Neural progenitor cell (in vitro differentiated cells): ENCODE measurements around the gene ARPC3. TPM values are rescaled to one million over a fixed set of nuclear protein-coding genes. Genes with fewer than 3 reads are reported as not detected.
A peak's percentile ranks its signal among the peaks of the same experiment; 100 is the strongest.

ENCODE experiments used
- DNase-seq: peaks from one replicate; pipeline ENCODE4 v3.0.0-alpha.2; 2016; ENCODE audit warnings: low spot score
- H2AFZ ChIP-seq: fragments of 200-600 bp; sonication (generic); replicated peaks from 2 replicates; pipeline ENCODE4 v1.6.1; 2016; ENCODE audit warnings: antibody characterized with exemption
- H3F3A ChIP-seq: fragments of 200-600 bp; sonication (generic); 2 replicates; pipeline ENCODE4 v1.6.1; 2016; ENCODE audit warnings: antibody characterized with exemption, low read depth
- H3K27ac ChIP-seq: fragments of 200-600 bp; sonication (generic); 2 replicates; pipeline ENCODE4 v1.5.1; 2016; ENCODE audit warnings: mild to moderate bottlenecking
- H3K27me3 ChIP-seq: fragments of 200-600 bp; sonication (generic); 2 replicates; pipeline ENCODE4 v1.6.1; 2016; ENCODE audit warnings: mild to moderate bottlenecking, moderate library complexity
- H3K36me3 ChIP-seq: fragments of 200-600 bp; sonication (generic); 2 replicates; pipeline ENCODE4 v1.5.1; 2016
- H3K4me1 ChIP-seq: fragments of 200-600 bp; sonication (generic); 2 replicates; pipeline ENCODE4 v1.6.1; 2016; ENCODE audit warnings: mixed run types
- H3K4me2 ChIP-seq: fragments of 200-600 bp; sonication (generic); 2 replicates; pipeline ENCODE4 v1.6.1; 2016
- H3K4me3 ChIP-seq: fragments of 200-600 bp; sonication (generic); 2 replicates; pipeline ENCODE4 v1.5.1; 2016
- H3K79me2 ChIP-seq: fragments of 200-600 bp; sonication (generic); 2 replicates; pipeline ENCODE4 v1.6.1; 2016; ENCODE audit warnings: low read depth
- H3K9ac ChIP-seq: fragments of 200-600 bp; sonication (generic); 2 replicates; pipeline ENCODE4 v1.6.1; 2016
- H3K9me3 ChIP-seq: fragments of 200-600 bp; sonication (generic); 2 replicates; pipeline ENCODE4 v1.5.1; 2016; ENCODE audit warnings: low read depth
- H4K20me1 ChIP-seq: fragments of 200-600 bp; sonication (generic); 2 replicates; pipeline ENCODE4 v1.6.1; 2016; ENCODE audit warnings: low read depth
- H3K27ac Mint-ChIP-seq: 3 replicates; pipeline ENCODE4 v1.8.0; 2021; ENCODE audit warnings: mixed read lengths
- H3K27me3 Mint-ChIP-seq: 2 replicates; pipeline ENCODE4 v1.8.0; 2022; ENCODE audit warnings: low read depth, mild to moderate bottlenecking, inconsistent platforms, moderate library complexity, mixed read lengths; ENCODE audit not compliant: insufficient read depth
- H3K36me3 Mint-ChIP-seq: 3 replicates; pipeline ENCODE4 v1.8.0; 2021; ENCODE audit warnings: mixed read lengths
- H3K4me1 Mint-ChIP-seq: 3 replicates; pipeline ENCODE4 v1.8.0; 2021; ENCODE audit warnings: mixed read lengths
- H3K4me3 Mint-ChIP-seq: 3 replicates; pipeline ENCODE4 v1.8.0; 2021; ENCODE audit warnings: mild to moderate bottlenecking, moderate library complexity, mixed read lengths
- H3K9me3 Mint-ChIP-seq: 3 replicates; pipeline ENCODE4 v1.8.0; 2020; ENCODE audit warnings: mixed read lengths
- EZH2 ChIP-seq: fragments of 200-600 bp; sonication (generic); IDR thresholded peaks from 2 replicates; pipeline ENCODE4 v1.6.1; 2017; ENCODE audit warnings: antibody characterized with exemption, mild to moderate bottlenecking, moderate library complexity
- EZH2phosphoT487 ChIP-seq: fragments of 200-600 bp; sonication (generic); IDR thresholded peaks from 2 replicates; pipeline ENCODE4 v1.6.1; 2017; ENCODE audit warnings: antibody characterized with exemption
- small RNA-seq: library from RNA; depleted of rRNA; stranded (forward); fragments of <200 nt; gene quantifications from one replicate; pipeline ENCODE3, GENCODE V24; 2015
- total RNA-seq: library from RNA; depleted of rRNA; stranded (reverse); fragments of >200 nt; gene quantifications from 2 replicates; pipeline ENCODE4 v1.2.3, GENCODE V29; 2015; ENCODE audit warnings: low replicate concordance
- TF ChIP-seq, protein P1 (sequence below): fragments of 200-600 bp; sonication (generic); IDR thresholded peaks from 2 replicates; pipeline ENCODE4 v1.5.1; 2017; ENCODE audit warnings: antibody characterized with exemption, mild to moderate bottlenecking

Gene ARPC3
- total RNA-seq, 1 donor from 2014 or later: 363 TPM

DNA sequence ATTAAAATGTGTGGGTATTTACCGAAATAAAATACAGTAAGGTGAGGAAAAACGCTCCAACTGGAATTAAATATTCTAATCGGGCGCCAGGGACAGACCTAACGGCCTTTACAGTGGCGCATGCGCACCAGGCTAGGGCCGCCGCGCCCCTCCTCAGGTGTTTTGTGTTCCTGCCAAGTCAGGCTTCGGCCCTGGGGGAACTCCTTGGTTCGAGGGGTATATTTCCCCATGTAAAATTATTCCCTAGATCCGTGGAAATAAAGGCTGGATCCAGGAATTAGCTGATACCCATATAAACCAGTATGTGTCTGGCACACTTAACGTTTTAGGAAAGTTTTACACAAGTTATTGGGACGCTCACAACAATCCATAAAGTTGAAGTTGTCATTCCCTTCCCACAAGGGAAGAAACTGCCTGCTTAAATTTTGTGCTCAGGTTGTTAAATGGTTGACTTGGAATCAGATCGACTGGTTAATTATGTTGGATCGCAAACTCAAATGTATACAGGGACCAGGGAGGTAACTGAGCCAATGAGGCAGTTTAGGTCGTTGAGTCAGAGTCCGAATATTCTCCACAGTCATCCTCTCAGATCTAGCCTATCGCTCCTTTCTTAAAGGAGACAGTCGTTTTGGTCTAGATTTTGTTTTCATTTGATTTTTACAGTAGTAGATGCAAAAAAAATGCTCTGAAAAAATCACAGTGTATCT lies 46.0 kb downstream of the ARPC3 start:
- no peak overlapping the region for H3K27ac Mint-ChIP-seq
- H3K9me3 Mint-ChIP-seq: no peaks in the 10 kb centered on the region

DNA sequence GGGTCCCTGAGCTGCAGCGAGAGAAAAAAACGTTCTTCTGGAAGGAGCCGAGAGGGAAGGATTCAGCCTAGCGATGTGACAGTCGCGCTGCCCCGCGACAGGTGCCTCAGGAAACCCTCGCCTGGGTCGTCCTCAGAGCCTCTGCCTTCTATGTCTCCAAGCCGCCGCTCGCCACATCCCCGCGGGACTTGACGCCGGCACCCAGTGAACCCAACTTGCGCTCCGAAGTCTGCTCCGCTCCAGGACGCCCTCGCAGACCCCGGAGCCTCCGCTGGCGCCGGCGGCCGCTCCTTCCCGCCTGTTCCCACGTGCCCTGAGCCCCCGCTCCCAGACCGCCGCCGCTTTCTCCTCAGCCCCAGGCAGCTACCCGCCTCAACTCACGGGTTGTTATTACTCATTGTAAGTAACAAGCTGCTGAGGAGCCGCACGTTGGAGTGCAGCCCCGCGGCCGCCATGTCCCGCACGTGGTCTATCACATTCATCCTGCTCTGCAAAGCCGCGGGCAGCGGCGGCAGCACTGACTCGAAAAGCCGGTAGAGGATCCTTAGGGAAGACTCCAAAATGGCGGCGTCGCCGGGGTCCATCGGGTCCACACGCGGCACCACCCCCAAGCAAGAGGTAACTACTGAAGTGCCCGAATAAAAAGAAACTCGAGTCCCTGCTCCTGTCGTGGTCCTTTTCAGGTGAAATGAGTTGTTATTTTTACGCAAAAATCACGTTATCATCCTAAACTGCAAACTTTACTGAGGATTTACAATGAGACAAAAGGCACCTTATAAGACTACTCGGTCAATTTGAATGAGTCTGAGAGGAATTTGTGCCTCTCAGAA lies 46.8 kb downstream of the ARPC3 start, which contains the start of gene ANAPC7:
TSS of gene ANAPC7 (minus strand) at position 563 of the 830 bp plus-strand sequence. CDS start at position 482, 81 bp downstream.
- Mint-ChIP-seq H3K4me1 (peaks cover 5% of the 10 kb centered on the region), H3K9me3 (no peaks in the 10 kb centered on the region), H3K4me3 (no peak within 1 kb of the TSS), H3K36me3 (peaks cover 14% of the 10 kb centered on the region), H3K27me3 (peaks cover 3% of the 10 kb centered on the region), H3K27ac (no peak within 1 kb of the TSS)
- Histone ChIP-seq H3K4me1 (no peaks in the 10 kb centered on the region), H3K36me3 (no peaks in the 10 kb centered on the region), H2AFZ (peak within 1 kb of the TSS; percentile 100), H3K79me2 (peaks cover 51% of the 10 kb centered on the region), H3K9ac (peak within 1 kb of the TSS; percentile 88), H3K27me3 (no peaks in the 10 kb centered on the region), H3K4me3 (peak within 1 kb of the TSS; percentile 79), H4K20me1 (no peaks in the 10 kb centered on the region), H3F3A (peaks cover 4% of the 10 kb centered on the region), H3K9me3 (no peaks in the 10 kb centered on the region), H3K27ac (peak within 1 kb of the TSS; percentile 97), H3K4me2 (peak within 1 kb of the TSS; percentile 88)
- TF ChIP-seq, protein P1, sequence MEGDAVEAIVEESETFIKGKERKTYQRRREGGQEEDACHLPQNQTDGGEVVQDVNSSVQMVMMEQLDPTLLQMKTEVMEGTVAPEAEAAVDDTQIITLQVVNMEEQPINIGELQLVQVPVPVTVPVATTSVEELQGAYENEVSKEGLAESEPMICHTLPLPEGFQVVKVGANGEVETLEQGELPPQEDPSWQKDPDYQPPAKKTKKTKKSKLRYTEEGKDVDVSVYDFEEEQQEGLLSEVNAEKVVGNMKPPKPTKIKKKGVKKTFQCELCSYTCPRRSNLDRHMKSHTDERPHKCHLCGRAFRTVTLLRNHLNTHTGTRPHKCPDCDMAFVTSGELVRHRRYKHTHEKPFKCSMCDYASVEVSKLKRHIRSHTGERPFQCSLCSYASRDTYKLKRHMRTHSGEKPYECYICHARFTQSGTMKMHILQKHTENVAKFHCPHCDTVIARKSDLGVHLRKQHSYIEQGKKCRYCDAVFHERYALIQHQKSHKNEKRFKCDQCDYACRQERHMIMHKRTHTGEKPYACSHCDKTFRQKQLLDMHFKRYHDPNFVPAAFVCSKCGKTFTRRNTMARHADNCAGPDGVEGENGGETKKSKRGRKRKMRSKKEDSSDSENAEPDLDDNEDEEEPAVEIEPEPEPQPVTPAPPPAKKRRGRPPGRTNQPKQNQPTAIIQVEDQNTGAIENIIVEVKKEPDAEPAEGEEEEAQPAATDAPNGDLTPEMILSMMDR: peak; percentile 30
- TF ChIP-seq EZH2 (peak; percentile 43), EZH2phosphoT487 (no peak)
- peak; percentile 97 for DNase-seq

More for the DNA sequence above, 46.0 kb downstream of the ARPC3 start:
- Histone ChIP-seq H3K4me2 (peak overlapping the region; percentile 88), H3K79me2 (peaks cover 43% of the 10 kb centered on the region), H3K36me3 (no peaks in the 10 kb centered on the region), H3K4me3 (peak overlapping the region; percentile 79), H3K9ac (peak overlapping the region; percentile 88), H3K27me3 (no peaks in the 10 kb centered on the region), H2AFZ (peak overlapping the region; percentile 100), H3K9me3 (no peaks in the 10 kb centered on the region), H3K27ac (peak overlapping the region; percentile 97), H3K4me1 (no peaks in the 10 kb centered on the region), H3F3A (peaks cover 4% of the 10 kb centered on the region), H4K20me1 (no peaks in the 10 kb centered on the region)
- Mint-ChIP-seq H3K4me1 (peaks cover 7% of the 10 kb centered on the region), H3K4me3 (no peak overlapping the region), H3K36me3 (peaks cover 14% of the 10 kb centered on the region), H3K27me3 (peaks cover 3% of the 10 kb centered on the region)
- TF ChIP-seq, protein P1: no peak
- TF ChIP-seq EZH2: no peak
- TF ChIP-seq EZH2phosphoT487: no peak
- DNase-seq: peak; percentile 90

Small RNA genes within 50 kb of the gene (small RNA-seq; reads per million reads assigned to genes)
- gene RF00278: not detected

Other genes with a start within 250 kb of the ARPC3 start
- gene ATP2A2, start 169.1 kb downstream of the ARPC3 start, total RNA-seq: 99.5 and 111 TPM in 2 replicates
- 89.5 and 114 TPM in 2 replicates for gene ANAPC7, start 46.6 kb downstream of the ARPC3 start, total RNA-seq
- 41.1 and 62.3 TPM in 2 replicates for gene GPN3, start 17.9 kb upstream of the ARPC3 start, total RNA-seq
- gene FAM216A, start 18.5 kb upstream of the ARPC3 start, total RNA-seq: 54.1 and 87.5 TPM in 2 replicates
- 69.5 and 101 TPM in 2 replicates for gene VPS29, start 51.8 kb upstream of the ARPC3 start, total RNA-seq
- 0.17 and 0.31 TPM in 2 replicates for gene RAD9B, start 52.0 kb upstream of the ARPC3 start, total RNA-seq
- 9.1 and 11.2 TPM in 2 replicates for gene PPTC7, start 133.0 kb upstream of the ARPC3 start, total RNA-seq
- gene TCTN1, start 163.8 kb upstream of the ARPC3 start, total RNA-seq: 42.7 and 48.6 TPM in 2 replicates
- 12.0 and 16.4 TPM in 2 replicates for gene HVCN1, start 238.8 kb upstream of the ARPC3 start, total RNA-seq